ENCODE results near the gene FCRL3. TPM values are rescaled to one million over a fixed set of nuclear protein-coding genes. Genes with fewer than 3 reads are reported as not detected.

FCRL3 gene
- total RNA-seq, 1 experiment from 2014 or later: not detected

DNA sequence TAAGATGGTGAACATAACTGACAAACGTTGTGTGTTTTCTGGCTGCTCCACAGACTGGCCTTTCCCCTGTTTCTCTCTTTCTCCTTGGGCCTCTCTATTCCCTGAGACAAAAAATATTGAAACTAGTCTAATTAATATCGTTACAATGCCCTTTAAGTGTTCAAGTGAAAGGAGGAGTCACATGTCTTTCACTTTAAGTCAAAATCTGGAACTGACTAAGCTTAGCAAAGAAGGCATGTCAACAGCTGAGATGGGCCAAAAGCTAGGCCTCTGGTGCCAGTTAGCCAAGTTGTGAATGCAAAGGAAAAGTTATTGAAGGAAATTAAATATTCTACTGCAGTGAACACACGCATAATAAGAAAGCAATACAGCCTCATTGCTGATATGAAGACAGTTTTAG is 32.2 kb upstream of the FCRL3 start:
- Histone ChIP-seq H3K9me3 (ENCODE audit: control insufficient read depth, insufficient read depth, low read depth, low read length) (no peaks in the 10 kb centered on the region), H3K27ac (ENCODE audit: low read length) (no peak overlapping the region), H3K36me3 (ENCODE audit: control insufficient read depth, insufficient read depth, low read length) (no peaks in the 10 kb centered on the region), H3K27me3 (ENCODE audit: control insufficient read depth, insufficient read depth, low read length) (no peaks in the 10 kb centered on the region), H3K4me1 (ENCODE audit: control insufficient read depth, insufficient read depth, low read length) (no peaks in the 10 kb centered on the region), H3K4me3 (ENCODE audit: low read depth in 2 of 2, low read length in 2 of 2) (no peak overlapping the region)
- in situ Hi-C loops (cut with HindIII; ENCODE audit: low pct_unique_long_range_greater_than_20kb, low sequenced_read_pairs) (no loop called here), intact Hi-C loops (cut with micrococcal nuclease; ENCODE audit: unreplicated experiment) (no loop called here)
- TF ChIP-seq, protein P1, sequence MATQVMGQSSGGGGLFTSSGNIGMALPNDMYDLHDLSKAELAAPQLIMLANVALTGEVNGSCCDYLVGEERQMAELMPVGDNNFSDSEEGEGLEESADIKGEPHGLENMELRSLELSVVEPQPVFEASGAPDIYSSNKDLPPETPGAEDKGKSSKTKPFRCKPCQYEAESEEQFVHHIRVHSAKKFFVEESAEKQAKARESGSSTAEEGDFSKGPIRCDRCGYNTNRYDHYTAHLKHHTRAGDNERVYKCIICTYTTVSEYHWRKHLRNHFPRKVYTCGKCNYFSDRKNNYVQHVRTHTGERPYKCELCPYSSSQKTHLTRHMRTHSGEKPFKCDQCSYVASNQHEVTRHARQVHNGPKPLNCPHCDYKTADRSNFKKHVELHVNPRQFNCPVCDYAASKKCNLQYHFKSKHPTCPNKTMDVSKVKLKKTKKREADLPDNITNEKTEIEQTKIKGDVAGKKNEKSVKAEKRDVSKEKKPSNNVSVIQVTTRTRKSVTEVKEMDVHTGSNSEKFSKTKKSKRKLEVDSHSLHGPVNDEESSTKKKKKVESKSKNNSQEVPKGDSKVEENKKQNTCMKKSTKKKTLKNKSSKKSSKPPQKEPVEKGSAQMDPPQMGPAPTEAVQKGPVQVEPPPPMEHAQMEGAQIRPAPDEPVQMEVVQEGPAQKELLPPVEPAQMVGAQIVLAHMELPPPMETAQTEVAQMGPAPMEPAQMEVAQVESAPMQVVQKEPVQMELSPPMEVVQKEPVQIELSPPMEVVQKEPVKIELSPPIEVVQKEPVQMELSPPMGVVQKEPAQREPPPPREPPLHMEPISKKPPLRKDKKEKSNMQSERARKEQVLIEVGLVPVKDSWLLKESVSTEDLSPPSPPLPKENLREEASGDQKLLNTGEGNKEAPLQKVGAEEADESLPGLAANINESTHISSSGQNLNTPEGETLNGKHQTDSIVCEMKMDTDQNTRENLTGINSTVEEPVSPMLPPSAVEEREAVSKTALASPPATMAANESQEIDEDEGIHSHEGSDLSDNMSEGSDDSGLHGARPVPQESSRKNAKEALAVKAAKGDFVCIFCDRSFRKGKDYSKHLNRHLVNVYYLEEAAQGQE (IDR thresholded peaks at IDR 0.05; ENCODE audit: insufficient read depth in 1 of 2, low read depth in 2 of 2, low read length in 1 of 2): no peak
- TF ChIP-seq, protein P2, sequence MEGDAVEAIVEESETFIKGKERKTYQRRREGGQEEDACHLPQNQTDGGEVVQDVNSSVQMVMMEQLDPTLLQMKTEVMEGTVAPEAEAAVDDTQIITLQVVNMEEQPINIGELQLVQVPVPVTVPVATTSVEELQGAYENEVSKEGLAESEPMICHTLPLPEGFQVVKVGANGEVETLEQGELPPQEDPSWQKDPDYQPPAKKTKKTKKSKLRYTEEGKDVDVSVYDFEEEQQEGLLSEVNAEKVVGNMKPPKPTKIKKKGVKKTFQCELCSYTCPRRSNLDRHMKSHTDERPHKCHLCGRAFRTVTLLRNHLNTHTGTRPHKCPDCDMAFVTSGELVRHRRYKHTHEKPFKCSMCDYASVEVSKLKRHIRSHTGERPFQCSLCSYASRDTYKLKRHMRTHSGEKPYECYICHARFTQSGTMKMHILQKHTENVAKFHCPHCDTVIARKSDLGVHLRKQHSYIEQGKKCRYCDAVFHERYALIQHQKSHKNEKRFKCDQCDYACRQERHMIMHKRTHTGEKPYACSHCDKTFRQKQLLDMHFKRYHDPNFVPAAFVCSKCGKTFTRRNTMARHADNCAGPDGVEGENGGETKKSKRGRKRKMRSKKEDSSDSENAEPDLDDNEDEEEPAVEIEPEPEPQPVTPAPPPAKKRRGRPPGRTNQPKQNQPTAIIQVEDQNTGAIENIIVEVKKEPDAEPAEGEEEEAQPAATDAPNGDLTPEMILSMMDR (IDR thresholded peaks at IDR 0.05): no peak
- DNase-seq (ENCODE audit: low read depth, low spot score) (no peak), ATAC-seq (no peak)
- CTCF ChIA-PET: no interaction called here
- no TSS peak for BruUV-seq (replicated peaks)
- POLR2A ChIA-PET: no interaction called here

GRCh38 chr1:157725221-157725577 is 24.6 kb upstream of the FCRL3 start:
- in situ Hi-C loops (cut with HindIII; ENCODE audit: low pct_unique_long_range_greater_than_20kb, low sequenced_read_pairs): no loop called here
- no peak overlapping the region for H3K4me3 ChIP-seq (ENCODE audit: low read depth in 2 of 2, low read length in 2 of 2)
- TF ChIP-seq, protein P2 (IDR thresholded peaks at IDR 0.05): no peak
- TF ChIP-seq, protein P1 (IDR thresholded peaks at IDR 0.05; ENCODE audit: insufficient read depth in 1 of 2, low read depth in 2 of 2, low read length in 1 of 2): no peak
- TF ChIP-seq TCF7L2 (IDR thresholded peaks at IDR 0.05; ENCODE audit: low read depth, low read length): no peak
- TF ChIP-seq POLR2AphosphoS5 (IDR thresholded peaks at IDR 0.05; ENCODE audit: low read depth, low read length): no peak
- TF ChIP-seq SIN3A (IDR thresholded peaks at IDR 0.05; ENCODE audit: borderline replicate concordance, insufficient read depth, low read depth, low read length): no peak
- ChIA-PET POLR2A (no interaction called here), CTCF (no interaction called here)
- H3K9me3 ChIP-seq (ENCODE audit: control insufficient read depth, insufficient read depth, low read depth, low read length): no peaks in the 10 kb centered on the region
- H3K27ac ChIP-seq (ENCODE audit: low read length): no peak overlapping the region
- H3K4me1 ChIP-seq (ENCODE audit: control insufficient read depth, insufficient read depth, low read length): no peaks in the 10 kb centered on the region
- BruUV-seq (replicated peaks): no TSS peak
- H3K36me3 ChIP-seq (ENCODE audit: control insufficient read depth, insufficient read depth, low read length): no peaks in the 10 kb centered on the region
- ATAC-seq: no peak
- no peaks in the 10 kb centered on the region for H3K27me3 ChIP-seq (ENCODE audit: control insufficient read depth, insufficient read depth, low read length)
- no peak for DNase-seq (ENCODE audit: low read depth, low spot score)
- intact Hi-C loops (cut with micrococcal nuclease; ENCODE audit: unreplicated experiment): no loop called here
